H1 (cell line): ENCODE measurements around the gene FLRT3. TPM values are rescaled to one million over a fixed set of nuclear protein-coding genes. Genes with fewer than 3 reads are reported as not detected.

Experiments
- CTCF ChIA-PET: fragments of 300-600 bp; sonication (Branson Sonifier 250); formaldehyde crosslinking; loops from one replicate; lab custom pipeline; 2021; ENCODE audit not compliant: partially characterized antibody; lab: Charles Lee
- POLR2A ChIA-PET: fragments of 300-600 bp; sonication (Branson Sonifier 250); formaldehyde crosslinking; loops from one replicate; lab custom pipeline; 2021; ENCODE audit warnings: inconsistent platforms; ENCODE audit not compliant: partially characterized antibody; lab: Charles Lee
- DNase-seq, 2 experiments: peaks; one replicate each; pipeline versions ENCODE4 v3.0.0 to v3.0.0-alpha.2; 2010 to 2022; ENCODE audit warnings: low spot score in 2 of 2, low read depth in 1 of 2, mixed read lengths in 1 of 2
- FAIRE-seq: peaks from 2 replicates; lab custom pipeline; 2011; peaks lifted over from hg19 to GRCh38; lab: Jason Lieb, UNC
- H2AFZ ChIP-seq: 2 replicates; pipeline ENCODE4 v1.8.1; 2012; ENCODE audit warnings: low read length, inconsistent platforms
- H2AK5ac ChIP-seq: 2 replicates; pipeline ENCODE4 v1.6.1; 2013; ENCODE audit warnings: low read depth, low read length
- H2BK120ac ChIP-seq: replicated peaks from 2 replicates; pipeline ENCODE3; 2013; ENCODE audit warnings: low read depth, low read length, inconsistent platforms
- H2BK12ac ChIP-seq: 2 replicates; pipeline ENCODE4 v1.6.1; 2013; ENCODE audit warnings: low read depth, low read length
- H2BK15ac ChIP-seq: 2 replicates; pipeline ENCODE4 v1.6.1; 2013; ENCODE audit warnings: low read length
- H2BK20ac ChIP-seq: 2 replicates; pipeline ENCODE4 v1.6.1; 2013; ENCODE audit warnings: low read length
- H2BK5ac ChIP-seq: 2 replicates; pipeline ENCODE4 v1.6.1; 2013; ENCODE audit warnings: low read depth, low read length
- H3K14ac ChIP-seq: 2 replicates; pipeline ENCODE4 v1.6.1; 2013; ENCODE audit warnings: inconsistent platforms; ENCODE audit not compliant: insufficient read length
- H3K18ac ChIP-seq: 2 replicates; pipeline ENCODE4 v1.6.1; 2013; ENCODE audit warnings: low read length; ENCODE audit errors: extremely low read depth
- H3K23ac ChIP-seq: 2 replicates; pipeline ENCODE4 v1.6.1; 2013; ENCODE audit warnings: inconsistent platforms; ENCODE audit not compliant: insufficient read length
- H3K23me2 ChIP-seq: 2 replicates; pipeline ENCODE4 v1.6.1; 2013; ENCODE audit warnings: low read depth, low read length
- H3K27ac ChIP-seq: 2 replicates; pipeline ENCODE4 v1.6.1; 2011; ENCODE audit warnings: low read depth, low read length, inconsistent platforms
- H3K27me3 ChIP-seq, 4 experiments: replicated peaks in 1 of 4; 1 replicate in 1 of 4; 2 replicates in 3 of 4; pipeline versions ENCODE4 v1.6.1 to v1.8.1; 2011 to 2013; ENCODE audit warnings: low read length in 3 of 4, mild to moderate bottlenecking in 3 of 4, inconsistent platforms in 2 of 4, mixed read lengths in 2 of 4, moderate library complexity in 1 of 4; ENCODE audit not compliant: control insufficient read depth in 3 of 4, insufficient read depth in 3 of 4; ENCODE audit errors: extremely low read depth in 1 of 4
- H3K36me3 ChIP-seq, 4 experiments: 2 replicates each; pipeline versions ENCODE4 v1.6.1 to v1.8.1; 2011 to 2013; ENCODE audit warnings: mild to moderate bottlenecking in 4 of 4, low read length in 3 of 4, moderate library complexity in 2 of 4, control low read depth in 1 of 4, inconsistent platforms in 1 of 4; ENCODE audit not compliant: insufficient read depth in 4 of 4, control insufficient read depth in 2 of 4
- H3K4ac ChIP-seq: replicated peaks from 2 replicates; pipeline ENCODE3; 2013; ENCODE audit warnings: low read length, low read depth, mixed read lengths, inconsistent platforms; ENCODE audit not compliant: insufficient read length
- H3K4me1 ChIP-seq, 4 experiments: replicated peaks in 1 of 4; 1 replicate in 1 of 4; 2 replicates in 3 of 4; pipeline versions ENCODE4 v1.6.1 to v1.8.1; 2011 to 2013; ENCODE audit warnings: low read length in 3 of 4, inconsistent platforms in 2 of 4, mixed read lengths in 1 of 4; ENCODE audit not compliant: insufficient read depth in 4 of 4, control insufficient read depth in 3 of 4
- H3K4me2 ChIP-seq, 2 experiments: 2 replicates each; pipeline versions ENCODE4 v1.6.1 to v1.8.1; 2011 to 2013; ENCODE audit warnings: low read depth in 2 of 2, low read length in 2 of 2, control low read depth in 1 of 2, inconsistent platforms in 1 of 2, mild to moderate bottlenecking in 1 of 2; ENCODE audit not compliant: insufficient read depth in 1 of 2
- H3K4me3 ChIP-seq, 4 experiments: fragments of 200-600, 300-600 bp in 1 of 4; sonication (generic), shearing (Covaris generic), sonication (Bioruptor Twin) in 1 of 4; 2 replicates each; pipeline versions ENCODE4 v1.5.1 to v1.8.1; 2011 to 2016; ENCODE audit warnings: low read length in 4 of 4, low read depth in 3 of 4, control low read depth in 2 of 4, inconsistent platforms in 2 of 4, mild to moderate bottlenecking in 2 of 4, mixed read lengths in 1 of 4, moderate library complexity in 1 of 4; ENCODE audit not compliant: insufficient read depth in 2 of 4; ENCODE audit errors: extremely low read depth in 1 of 4
- H3K56ac ChIP-seq: replicated peaks from 2 replicates; pipeline ENCODE3; 2013; ENCODE audit warnings: low read depth, mild to moderate bottlenecking, mixed read lengths, low read length, inconsistent platforms; ENCODE audit not compliant: insufficient read length
- H3K79me1 ChIP-seq: 2 replicates; pipeline ENCODE4 v1.6.1; 2013; ENCODE audit warnings: low read depth, low read length, control low read depth
- H3K79me2 ChIP-seq, 2 experiments: 2 replicates each; pipeline versions ENCODE4 v1.6.1 to v1.8.1; 2012 to 2013; ENCODE audit warnings: low read length in 2 of 2, mild to moderate bottlenecking in 2 of 2, inconsistent platforms in 1 of 2; ENCODE audit not compliant: insufficient read depth in 2 of 2, control insufficient read depth in 1 of 2
- H3K9ac ChIP-seq, 4 experiments: replicated peaks in 1 of 4; 1 replicate in 1 of 4; 2 replicates in 3 of 4; pipeline versions ENCODE4 v1.6.1 to v1.8.1; 2011 to 2013; ENCODE audit warnings: low read depth in 3 of 4, low read length in 3 of 4, control low read depth in 2 of 4, mild to moderate bottlenecking in 2 of 4, moderate library complexity in 2 of 4, inconsistent platforms in 1 of 4; ENCODE audit errors: extremely low read depth in 1 of 4
- H3K9me3 ChIP-seq, 2 experiments: 2 replicates each; pipeline versions ENCODE4 v1.6.1 to v1.8.1; 2012 to 2013; ENCODE audit warnings: mild to moderate bottlenecking in 2 of 2, moderate library complexity in 2 of 2, control low read depth in 1 of 2, inconsistent platforms in 1 of 2, low read depth in 1 of 2, low read length in 1 of 2, mixed read lengths in 1 of 2; ENCODE audit not compliant: insufficient read depth in 2 of 2
- H4K20me1 ChIP-seq, 2 experiments: replicated peaks in 1 of 2; 2 replicates each; pipeline versions ENCODE3 to v1.8.1; 2011 to 2013; ENCODE audit warnings: inconsistent platforms in 2 of 2, low read length in 2 of 2, mild to moderate bottlenecking in 1 of 2; ENCODE audit not compliant: insufficient read depth in 2 of 2, control insufficient read depth in 1 of 2
- H4K5ac ChIP-seq: 2 replicates; pipeline ENCODE4 v1.6.1; 2013; ENCODE audit warnings: low read length, low read depth, mixed read lengths, inconsistent platforms; ENCODE audit not compliant: insufficient read length
- H4K8ac ChIP-seq: 2 replicates; pipeline ENCODE4 v1.8.0; 2013; ENCODE audit warnings: mild to moderate bottlenecking, moderate library complexity, low read length, inconsistent platforms; ENCODE audit not compliant: insufficient read depth; ENCODE audit errors: extremely low read depth
- H4K91ac ChIP-seq: replicated peaks from 2 replicates; pipeline ENCODE3; 2013; ENCODE audit warnings: low read length, mixed read lengths, inconsistent platforms; ENCODE audit not compliant: insufficient read length
- BACH1 ChIP-seq: IDR thresholded peaks from 2 replicates; pipeline ENCODE4 v1.6.1; 2012; ENCODE audit warnings: low read length, improper control_type of control experiment
- CHD2 ChIP-seq: IDR thresholded peaks from 2 replicates; pipeline ENCODE4 v1.6.1; 2012; ENCODE audit warnings: low read length, improper control_type of control experiment
- POU5F1 ChIP-seq: IDR thresholded peaks from 2 replicates; pipeline ENCODE4 v1.6.1; 2011; ENCODE audit warnings: low read depth, mild to moderate bottlenecking, low read length, moderate library complexity
- SP1 ChIP-seq: IDR thresholded peaks from 2 replicates; pipeline ENCODE4 v1.6.1; 2011; ENCODE audit warnings: low read depth, low read length
- TAF1 ChIP-seq: IDR thresholded peaks from 2 replicates; pipeline ENCODE4 v1.6.1; 2011; ENCODE audit warnings: mild to moderate bottlenecking, low read depth, low read length
- ZNF274 ChIP-seq: IDR thresholded peaks from 2 replicates; pipeline ENCODE4 v1.7.0; 2012; ENCODE audit warnings: low read length, borderline replicate concordance; ENCODE audit errors: extremely low read depth
- polyA plus RNA-seq, 7 experiments: library from polyadenylated mRNA; depleted of rRNA in 3 of 7; stranded (reverse) in 5 of 7; unstranded in 2 of 7; fragments of >200 nt in 5 of 7; fragments of 200-250 nt in 2 of 7; gene quantifications; 1 replicate in 5 of 7; 2 replicates in 1 of 7; 4 replicates in 1 of 7; pipeline versions ENCODE4 v1.2.1 to v1.2.3, GENCODE V29; 2011 to 2013; ENCODE audit warnings: missing spikeins in 2 of 7, mixed read lengths in 2 of 7
- total RNA-seq: library from RNA; stranded (reverse); fragmentation: NEBNext Ultra II Directional; extraction: Animal tissue kit (Norgen Biotek cat#: 25700); gene quantifications from 2 replicates; pipeline ENCODE4 v1.2.1, GENCODE V29; 2021

Gene FLRT3
- total and polyA plus RNA-seq, 2 of the 8 experiments (the other 6 are each of a cell fraction or from before 2014, with no cell fraction given) = 0.35 to 0.41 TPM

DNA sequence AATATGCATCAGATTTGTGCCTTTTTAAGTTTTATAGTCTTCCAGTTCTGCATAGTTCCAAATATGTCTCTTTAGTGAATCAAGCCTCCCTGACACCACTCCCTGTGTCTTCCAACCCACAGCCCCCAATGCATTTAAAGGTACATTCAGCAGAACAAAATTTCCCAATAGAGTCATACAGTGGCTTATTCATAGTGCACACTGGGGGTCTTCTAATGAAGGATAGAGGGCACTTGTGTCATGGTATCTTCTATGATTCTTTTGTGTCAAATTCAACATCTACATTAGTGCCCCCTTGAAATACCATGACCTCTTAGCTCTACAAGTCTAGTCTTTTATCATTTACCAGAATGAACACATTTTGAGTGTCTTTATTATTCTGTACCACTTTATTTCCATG lies 33.8 kb downstream of the FLRT3 start:
- no peak overlapping the region for H4K8ac ChIP-seq
- no peak overlapping the region for H2AK5ac ChIP-seq
- H3K14ac ChIP-seq = no peak overlapping the region
- H3K27ac ChIP-seq = no peak overlapping the region
- H3K4me2 ChIP-seq = no peak overlapping the region
- no peak overlapping the region for H4K91ac ChIP-seq
- no peaks in the 10 kb centered on the region for H3K79me2 ChIP-seq
- FAIRE-seq = no peak
- no peak overlapping the region for H3K4me3 ChIP-seq
- no peak overlapping the region for H2BK5ac ChIP-seq
- CTCF ChIA-PET = interaction anchor here (2.2 kb wide), 1 partner anchor 34 kb away, joined by 5 read pairs; the partner anchor contains the start of gene FLRT3
- no peaks in the 10 kb centered on the region for H3K27me3 ChIP-seq
- H2BK120ac ChIP-seq = no peak overlapping the region
- no peak overlapping the region for H3K56ac ChIP-seq
- no peak overlapping the region for H3K23ac ChIP-seq
- H2BK20ac ChIP-seq = no peak overlapping the region
- H4K20me1 ChIP-seq = no peaks in the 10 kb centered on the region
- no peak overlapping the region for H4K5ac ChIP-seq
- no peaks in the 10 kb centered on the region for H3K9me3 ChIP-seq
- no peaks in the 10 kb centered on the region for H3K4me1 ChIP-seq
- no peak for DNase-seq
- H2BK15ac ChIP-seq = no peak overlapping the region
- H3K36me3 ChIP-seq = no peaks in the 10 kb centered on the region
- H3K4ac ChIP-seq = no peak overlapping the region
- H2BK12ac ChIP-seq = no peak overlapping the region
- H3K79me1 ChIP-seq = no peaks in the 10 kb centered on the region
- no peak overlapping the region for H3K18ac ChIP-seq
- TF ChIP-seq POU5F1 (no peak), BACH1 (no peak), ZNF274 (no peak), CHD2 (no peak), SP1 (no peak), TAF1 (no peak)
- no peak overlapping the region for H2AFZ ChIP-seq
- no peaks in the 10 kb centered on the region for H3K23me2 ChIP-seq
- POLR2A ChIA-PET = no interaction called here
- H3K9ac ChIP-seq = no peak overlapping the region
